ENCODE results near the gene CD7.

CD7 gene

DNA sequence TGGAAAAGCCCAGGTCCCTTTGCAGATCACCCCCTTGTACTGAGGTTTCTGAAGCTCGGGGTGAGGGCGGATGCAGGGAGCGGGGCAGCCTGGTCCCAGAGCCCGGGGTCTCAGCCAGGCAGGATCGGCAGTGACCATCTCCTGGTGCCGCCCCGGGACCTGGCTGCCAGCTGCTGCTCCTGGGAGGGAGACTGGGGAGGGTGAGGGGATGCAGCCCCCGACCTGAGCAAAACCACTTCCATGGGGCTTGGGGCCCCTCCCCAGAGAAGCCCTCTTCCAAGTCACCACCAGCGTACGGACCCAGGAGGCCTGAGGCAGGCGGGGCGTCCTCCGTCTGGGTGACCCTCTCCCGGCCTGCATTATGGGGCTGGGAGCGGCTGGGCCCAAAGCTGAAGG is 14.8 kb downstream of the CD7 start:
- no peak overlapping the region for H3K4me3 ChIP-seq (ENCODE audit: low read depth, low read length)
- TF ChIP-seq, protein P1, sequence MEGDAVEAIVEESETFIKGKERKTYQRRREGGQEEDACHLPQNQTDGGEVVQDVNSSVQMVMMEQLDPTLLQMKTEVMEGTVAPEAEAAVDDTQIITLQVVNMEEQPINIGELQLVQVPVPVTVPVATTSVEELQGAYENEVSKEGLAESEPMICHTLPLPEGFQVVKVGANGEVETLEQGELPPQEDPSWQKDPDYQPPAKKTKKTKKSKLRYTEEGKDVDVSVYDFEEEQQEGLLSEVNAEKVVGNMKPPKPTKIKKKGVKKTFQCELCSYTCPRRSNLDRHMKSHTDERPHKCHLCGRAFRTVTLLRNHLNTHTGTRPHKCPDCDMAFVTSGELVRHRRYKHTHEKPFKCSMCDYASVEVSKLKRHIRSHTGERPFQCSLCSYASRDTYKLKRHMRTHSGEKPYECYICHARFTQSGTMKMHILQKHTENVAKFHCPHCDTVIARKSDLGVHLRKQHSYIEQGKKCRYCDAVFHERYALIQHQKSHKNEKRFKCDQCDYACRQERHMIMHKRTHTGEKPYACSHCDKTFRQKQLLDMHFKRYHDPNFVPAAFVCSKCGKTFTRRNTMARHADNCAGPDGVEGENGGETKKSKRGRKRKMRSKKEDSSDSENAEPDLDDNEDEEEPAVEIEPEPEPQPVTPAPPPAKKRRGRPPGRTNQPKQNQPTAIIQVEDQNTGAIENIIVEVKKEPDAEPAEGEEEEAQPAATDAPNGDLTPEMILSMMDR (IDR thresholded peaks at IDR 0.05; ENCODE audit: insufficient read depth, low read depth, low read length, missing control alignments) = no peak
- no peak for DNase-seq (ENCODE audit: low read depth)

DNA sequence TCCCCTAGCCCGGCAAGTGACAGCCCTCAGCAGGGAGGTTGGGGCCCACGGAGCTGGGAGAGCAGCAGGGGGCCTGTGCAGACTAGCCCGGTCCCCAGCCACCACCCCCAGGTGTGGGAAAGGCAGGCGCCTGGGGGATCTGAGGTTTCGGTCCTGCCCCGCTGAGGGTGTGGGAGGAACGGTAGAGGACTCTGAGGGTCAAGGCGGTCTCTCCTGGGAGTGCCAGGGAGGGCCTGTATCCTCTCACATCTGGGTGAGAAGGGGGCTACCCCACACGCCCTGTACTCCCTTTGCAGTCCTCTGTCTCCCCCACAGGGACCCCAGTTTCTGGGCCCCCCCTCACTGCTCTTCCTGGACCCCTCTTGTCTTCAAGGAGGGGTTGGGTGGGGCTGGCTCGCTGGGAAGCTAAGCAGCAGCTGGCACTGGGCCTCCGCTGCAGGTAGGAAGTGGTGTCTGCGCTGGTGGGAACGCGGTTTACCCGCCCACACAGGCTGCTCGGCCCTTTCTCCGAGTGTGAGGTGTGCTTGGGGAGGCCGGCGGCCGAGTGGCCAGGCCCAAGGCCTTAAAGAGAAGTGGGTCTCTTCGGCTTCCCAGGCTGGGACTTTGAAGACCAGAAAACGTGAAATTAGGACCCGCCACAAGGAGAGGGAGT is 15.4 kb downstream of the CD7 start:
- DNase-seq (ENCODE audit: low read depth) = peak; percentile 74
- H3K4me3 ChIP-seq (ENCODE audit: low read depth, low read length) = no peak overlapping the region
- TF ChIP-seq, protein P1 (IDR thresholded peaks at IDR 0.05; ENCODE audit: insufficient read depth, low read depth, low read length, missing control alignments) = no peak

DNA sequence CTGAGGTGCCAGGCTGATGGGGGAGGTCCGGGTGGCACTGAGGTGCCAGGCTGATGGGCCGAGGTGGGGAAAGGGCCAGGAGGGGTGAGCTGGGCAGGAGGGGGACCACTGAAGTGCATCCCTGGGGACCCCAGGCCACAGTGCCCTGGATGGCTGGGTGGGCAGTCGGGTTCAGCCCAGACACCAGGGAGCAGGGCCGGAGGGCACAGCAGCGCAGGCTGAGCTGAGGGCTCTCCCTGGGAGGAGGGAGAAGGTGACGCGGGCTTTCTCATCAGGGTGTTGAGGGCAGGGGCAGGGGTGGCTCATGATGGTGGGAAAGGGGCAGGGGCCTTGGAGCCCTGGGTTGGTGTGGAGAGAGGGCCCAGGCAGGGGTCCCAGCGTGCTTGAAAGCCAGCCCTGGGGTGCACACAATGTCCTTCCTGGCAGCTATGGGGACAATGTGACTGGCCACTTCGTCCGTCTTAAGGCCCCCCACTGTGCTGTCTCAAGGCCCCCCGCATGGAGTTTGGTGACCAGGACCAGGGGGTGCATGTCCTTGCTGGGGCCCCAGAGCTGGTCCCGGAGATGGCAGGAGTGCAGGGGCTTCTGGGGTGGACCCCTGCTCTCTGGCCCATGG is 16.0 kb downstream of the CD7 start:
- no peak overlapping the region for H3K4me3 ChIP-seq (ENCODE audit: low read depth, low read length)
- no peak for DNase-seq (ENCODE audit: low read depth)

DNA sequence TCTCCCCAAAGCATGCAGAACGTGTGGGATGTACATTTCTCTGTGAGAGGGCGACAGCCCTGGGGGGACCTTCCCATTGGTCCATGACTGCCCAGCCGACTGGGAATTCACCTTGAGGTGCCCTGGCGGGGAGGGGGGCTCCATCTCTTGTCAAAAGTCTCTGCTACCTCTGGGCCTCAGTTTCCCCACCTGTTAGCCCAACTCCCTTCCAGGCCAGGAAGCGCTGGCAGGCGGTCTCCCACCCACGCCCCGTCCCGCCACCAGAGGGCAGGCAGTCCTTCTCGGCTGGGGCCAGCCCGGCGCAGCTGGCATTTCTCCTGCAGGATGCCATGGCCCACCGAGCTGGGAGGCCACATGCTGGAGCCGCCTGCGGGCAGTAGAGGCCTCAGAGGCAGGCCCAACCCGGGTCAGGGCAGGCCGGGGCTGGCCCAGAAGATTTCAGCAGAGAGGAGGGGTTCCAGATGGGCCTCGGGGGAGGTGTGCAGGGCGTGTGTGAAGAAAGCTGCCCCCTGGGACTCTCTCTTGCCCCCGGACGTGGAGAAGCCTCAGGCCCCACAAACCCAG is 16.6 kb downstream of the CD7 start:
- TF ChIP-seq, protein P1 (IDR thresholded peaks at IDR 0.05; ENCODE audit: insufficient read depth, low read depth, low read length, missing control alignments) = peak; percentile 83
- peak; percentile 72 for DNase-seq (ENCODE audit: low read depth)
- no peak overlapping the region for H3K4me3 ChIP-seq (ENCODE audit: low read depth, low read length)

More for the DNA sequence above, 16.0 kb downstream of the CD7 start:
- TF ChIP-seq, protein P1 (IDR thresholded peaks at IDR 0.05; ENCODE audit: insufficient read depth, low read depth, low read length, missing control alignments) = no peak

DNA sequence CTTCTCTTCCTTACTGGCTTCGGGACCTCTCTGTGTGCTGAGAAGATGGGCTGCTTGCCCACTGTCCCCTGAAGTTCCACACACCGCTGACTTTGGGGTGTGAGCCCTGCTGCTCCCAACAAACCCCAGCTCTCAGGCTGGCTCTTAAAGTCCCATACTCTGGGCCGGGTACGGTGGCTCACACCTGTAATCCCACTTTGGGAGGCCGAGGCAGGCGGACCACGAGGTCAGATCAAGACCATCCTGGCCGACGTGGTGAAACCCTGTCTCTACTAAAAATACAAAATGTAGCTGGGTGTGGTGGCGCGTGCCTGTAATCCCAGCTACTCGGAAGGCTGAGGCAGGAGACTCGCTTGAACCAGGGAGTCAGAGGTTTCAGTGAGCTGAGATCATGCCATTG is 17.2 kb downstream of the CD7 start:
- no peak overlapping the region for H3K4me3 ChIP-seq (ENCODE audit: low read depth, low read length)
- DNase-seq (ENCODE audit: low read depth) = no peak
- TF ChIP-seq, protein P1 (IDR thresholded peaks at IDR 0.05; ENCODE audit: insufficient read depth, low read depth, low read length, missing control alignments) = no peak

DNA sequence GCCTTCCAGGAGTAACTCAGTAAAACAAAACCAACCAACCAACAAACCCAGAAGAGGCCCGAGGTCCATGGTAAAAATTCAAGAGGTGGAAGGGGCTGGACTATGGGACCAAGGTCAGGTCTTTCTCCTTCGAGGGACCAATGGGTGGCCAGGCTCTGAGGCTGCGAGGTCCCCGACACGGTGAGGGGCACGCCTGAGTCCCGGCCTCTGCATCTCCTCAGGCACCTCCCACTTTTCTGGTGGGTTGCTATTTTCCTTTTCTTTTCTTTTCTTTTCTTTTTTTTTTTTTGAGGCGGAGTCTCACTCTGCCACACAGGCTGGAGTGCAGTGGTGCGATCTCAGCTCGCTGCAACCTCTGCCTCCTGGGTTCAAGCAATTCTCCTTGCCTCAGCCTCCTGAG is 18.0 kb downstream of the CD7 start:
- H3K4me3 ChIP-seq (ENCODE audit: low read depth, low read length) = no peak overlapping the region
- no peak for DNase-seq (ENCODE audit: low read depth)
- TF ChIP-seq, protein P1 (IDR thresholded peaks at IDR 0.05; ENCODE audit: insufficient read depth, low read depth, low read length, missing control alignments) = no peak
